GM19463 (cell line): ENCODE data around the gene VSTM4.

Experiments used
- ATAC-seq: cut with Tn5 transposase; IDR thresholded peaks from one replicate; pipeline ENCODE4 v1.9.1; 2021; ENCODE audit warnings: mild to moderate bottlenecking, moderate library complexity; ENCODE audit not compliant: unreplicated experiment

VSTM4 gene

GRCh38 chr10:49072166-49072885 lies 43.0 kb downstream of the VSTM4 start:
- ATAC-seq: no peak

- no peak for ATAC-seq
These were observed 44.1 kb downstream of the VSTM4 start for GRCh38 chr10:49071160-49071761.

- ATAC-seq: no peak
These were observed 44.6 kb downstream of the VSTM4 start for GRCh38 chr10:49070701-49071100.

GRCh38 chr10:49068672-49069217 lies 46.6 kb downstream of the VSTM4 start:
- ATAC-seq: no peak

GRCh38 chr10:49068209-49068608 lies 47.1 kb downstream of the VSTM4 start:
- ATAC-seq: no peak

- no peak for ATAC-seq
These were observed 48.2 kb downstream of the VSTM4 start for GRCh38 chr10:49066944-49067730.

- no peak for ATAC-seq
These were observed 53.1 kb downstream of the VSTM4 start for GRCh38 chr10:49062229-49062628.

GRCh38 chr10:49061667-49062066 lies 53.7 kb downstream of the VSTM4 start:
- no peak for ATAC-seq

- ATAC-seq: no peak
These were observed 56.7 kb downstream of the VSTM4 start for GRCh38 chr10:49058463-49059255.

GRCh38 chr10:49057231-49057880 lies 58.0 kb downstream of the VSTM4 start:
- no peak for ATAC-seq

GRCh38 chr10:49056356-49056755 lies 59.0 kb downstream of the VSTM4 start:
- no peak for ATAC-seq

- no peak for ATAC-seq
These were observed 60.0 kb downstream of the VSTM4 start for GRCh38 chr10:49055221-49055849.

GRCh38 chr10:49054753-49055152 lies 60.6 kb downstream of the VSTM4 start:
- ATAC-seq: no peak

GRCh38 chr10:49053998-49054692 lies 61.2 kb downstream of the VSTM4 start:
- no peak for ATAC-seq

- peak; percentile 76 for ATAC-seq
These were observed 62.0 kb downstream of the VSTM4 start for GRCh38 chr10:49053053-49053997.

GRCh38 chr10:49052069-49052468 lies 63.3 kb downstream of the VSTM4 start:
- ATAC-seq: no peak

- no peak for ATAC-seq
These were observed 64.4 kb downstream of the VSTM4 start for GRCh38 chr10:49050906-49051305.

- no peak for ATAC-seq
These were observed 65.0 kb downstream of the VSTM4 start for GRCh38 chr10:49050366-49050765.
